Measurements from ENCODE around the gene ITSN1.

DNA sequence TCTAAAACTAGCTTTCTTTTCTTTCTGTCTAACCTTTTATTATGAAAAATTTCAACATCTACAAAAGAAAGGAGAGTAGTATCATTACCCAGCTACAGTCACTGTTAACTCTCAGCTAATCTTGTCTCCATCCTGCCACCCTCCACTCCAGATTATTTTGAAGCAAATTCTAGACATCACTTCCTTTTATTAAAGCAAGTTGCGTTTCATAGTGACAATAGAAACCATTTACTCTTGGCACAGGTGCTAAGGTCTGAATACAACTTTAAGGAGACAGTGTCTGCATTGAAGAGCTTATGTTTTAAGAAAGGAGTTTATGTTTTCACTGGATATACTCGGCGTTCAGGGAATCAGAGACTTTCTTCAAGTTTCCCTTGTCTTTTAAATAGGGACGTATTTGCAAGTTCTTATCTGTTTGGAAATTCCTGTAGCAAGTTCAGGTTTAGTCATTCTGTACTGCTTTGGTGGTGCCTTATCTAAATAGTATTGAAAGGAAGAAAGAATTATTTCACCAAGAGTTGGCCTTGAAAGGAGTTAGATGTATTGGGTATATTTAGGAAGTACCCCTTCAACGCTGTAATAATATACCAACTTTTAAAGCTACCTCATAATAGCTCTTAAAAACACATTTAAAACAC is 42.7 kb downstream of the ITSN1 start:
- no peak for TF ChIP-seq CTCF (IDR thresholded peaks at IDR 0.05)
- TF ChIP-seq POLR2A (IDR thresholded peaks at IDR 0.05), result no peak

Data from body of pancreas (tissue), 4 donors.